ENCODE results near the gene TMEM178A.

The TMEM178A gene

DNA sequence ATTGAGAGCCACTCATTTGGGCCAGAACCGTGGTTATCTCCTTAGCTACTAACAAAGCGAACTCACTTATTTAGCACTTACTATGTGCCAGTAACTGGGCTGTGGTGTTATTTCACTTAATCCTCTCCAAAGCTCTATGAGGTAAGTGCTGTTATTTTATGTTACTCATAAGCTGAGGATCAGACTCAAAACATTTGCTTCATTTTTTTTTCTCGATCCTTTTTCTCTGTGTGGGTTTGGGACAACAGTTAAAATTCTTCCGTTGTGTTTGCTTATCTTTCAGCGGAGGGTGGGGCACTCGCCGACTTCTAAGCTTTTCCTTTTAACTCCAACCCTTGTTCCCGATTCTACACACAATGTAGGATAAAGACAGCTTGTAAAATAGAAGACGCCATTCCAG is 52.8 kb downstream of the TMEM178A start:
- Histone ChIP-seq H3K4me2 (ENCODE audit: low read length) (no peak overlapping the region), H3K36me3 (ENCODE audit: control insufficient read depth, insufficient read depth, low read length) (no peaks in the 10 kb centered on the region), H3K9ac (no peak overlapping the region), H2AFZ (no peak overlapping the region), H3K27ac (no peak overlapping the region), H3K4me1 (no peaks in the 10 kb centered on the region), H3K79me2 (no peaks in the 10 kb centered on the region), H3K4me3 (ENCODE audit: low read depth, low read length) (no peak overlapping the region), H3K9me3 (ENCODE audit: control insufficient read depth, low read length) (no peaks in the 10 kb centered on the region), H3K27me3 (ENCODE audit: control insufficient read depth, insufficient read depth, low read length) (no peaks in the 10 kb centered on the region)
- TF ChIP-seq, protein P1, sequence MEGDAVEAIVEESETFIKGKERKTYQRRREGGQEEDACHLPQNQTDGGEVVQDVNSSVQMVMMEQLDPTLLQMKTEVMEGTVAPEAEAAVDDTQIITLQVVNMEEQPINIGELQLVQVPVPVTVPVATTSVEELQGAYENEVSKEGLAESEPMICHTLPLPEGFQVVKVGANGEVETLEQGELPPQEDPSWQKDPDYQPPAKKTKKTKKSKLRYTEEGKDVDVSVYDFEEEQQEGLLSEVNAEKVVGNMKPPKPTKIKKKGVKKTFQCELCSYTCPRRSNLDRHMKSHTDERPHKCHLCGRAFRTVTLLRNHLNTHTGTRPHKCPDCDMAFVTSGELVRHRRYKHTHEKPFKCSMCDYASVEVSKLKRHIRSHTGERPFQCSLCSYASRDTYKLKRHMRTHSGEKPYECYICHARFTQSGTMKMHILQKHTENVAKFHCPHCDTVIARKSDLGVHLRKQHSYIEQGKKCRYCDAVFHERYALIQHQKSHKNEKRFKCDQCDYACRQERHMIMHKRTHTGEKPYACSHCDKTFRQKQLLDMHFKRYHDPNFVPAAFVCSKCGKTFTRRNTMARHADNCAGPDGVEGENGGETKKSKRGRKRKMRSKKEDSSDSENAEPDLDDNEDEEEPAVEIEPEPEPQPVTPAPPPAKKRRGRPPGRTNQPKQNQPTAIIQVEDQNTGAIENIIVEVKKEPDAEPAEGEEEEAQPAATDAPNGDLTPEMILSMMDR (IDR thresholded peaks at IDR 0.05) = no peak

DNA sequence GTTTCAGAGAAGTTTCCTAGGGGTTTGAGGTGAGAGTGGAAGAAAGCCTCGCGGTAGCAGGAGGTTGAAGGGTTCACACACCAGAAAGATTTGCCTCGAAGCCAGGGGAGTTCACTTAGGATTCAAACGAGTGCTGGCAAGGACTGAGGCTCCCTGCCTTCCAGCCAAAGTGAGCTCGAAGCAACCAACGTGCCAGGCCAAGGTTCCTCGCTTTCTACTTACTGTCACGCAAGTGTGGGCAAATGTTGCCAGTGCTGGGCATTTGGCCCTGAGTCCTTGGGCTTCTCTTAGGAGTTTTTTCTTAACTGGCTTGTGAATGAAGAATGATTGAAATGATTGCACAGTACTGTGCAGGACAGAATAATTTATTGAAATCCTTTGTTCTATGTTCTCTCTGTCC is 53.6 kb downstream of the TMEM178A start:
- TF ChIP-seq, protein P1 (IDR thresholded peaks at IDR 0.05) = no peak
- no peak overlapping the region for H3K9ac ChIP-seq

DNA sequence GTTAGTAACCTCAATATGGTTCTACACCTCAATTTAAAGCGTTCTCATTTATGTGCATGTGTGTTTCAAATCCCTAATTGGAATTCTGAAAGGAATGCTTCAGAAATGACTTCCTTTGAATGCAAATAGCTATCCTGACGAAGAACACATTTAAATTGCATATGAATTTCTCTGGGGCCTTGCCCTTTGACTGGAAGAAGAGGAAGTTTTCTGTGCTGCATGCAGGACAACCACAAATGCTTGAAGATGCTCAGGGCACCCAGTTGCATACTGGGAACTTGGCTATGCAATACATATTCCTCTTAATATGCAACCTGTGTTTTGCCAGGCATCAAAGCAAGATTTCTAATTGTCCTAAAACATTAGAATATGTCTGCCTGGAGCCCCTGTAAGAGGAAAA is 55.3 kb downstream of the TMEM178A start:
- H3K79me2 ChIP-seq = no peaks in the 10 kb centered on the region

More for the DNA sequence above, 53.6 kb downstream of the TMEM178A start:
- Histone ChIP-seq H3K27ac (no peak overlapping the region), H2AFZ (no peak overlapping the region), H3K36me3 (ENCODE audit: control insufficient read depth, insufficient read depth, low read length) (no peaks in the 10 kb centered on the region), H3K9me3 (ENCODE audit: control insufficient read depth, low read length) (no peaks in the 10 kb centered on the region), H3K27me3 (ENCODE audit: control insufficient read depth, insufficient read depth, low read length) (no peaks in the 10 kb centered on the region), H3K4me3 (ENCODE audit: low read depth, low read length) (no peak overlapping the region), H3K79me2 (no peaks in the 10 kb centered on the region), H3K4me1 (no peaks in the 10 kb centered on the region), H3K4me2 (ENCODE audit: low read length) (no peak overlapping the region)

DNA sequence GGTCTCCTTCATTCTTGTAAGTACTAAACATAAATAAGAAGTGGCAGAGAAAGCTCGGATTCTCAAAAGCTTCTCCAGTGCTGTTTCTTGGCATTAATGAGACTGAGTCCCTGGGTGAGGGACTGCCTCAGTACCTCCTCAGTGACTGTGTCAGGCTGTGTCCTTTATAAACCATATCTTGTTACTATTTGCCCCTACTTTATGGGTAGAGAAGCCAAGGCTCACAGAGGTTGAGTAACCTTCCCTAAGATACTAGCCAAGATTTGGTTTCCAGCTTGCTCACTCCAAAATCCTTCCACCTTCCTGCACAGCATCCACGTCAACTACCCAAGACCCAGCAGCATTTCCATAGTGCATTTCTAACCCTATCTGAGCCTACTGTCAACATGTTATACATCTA is 57.8 kb downstream of the TMEM178A start:
- TF ChIP-seq, protein P1 (IDR thresholded peaks at IDR 0.05) = no peak
- Histone ChIP-seq H3K79me2 (no peaks in the 10 kb centered on the region), H3K4me2 (ENCODE audit: low read length) (no peak overlapping the region), H3K4me3 (ENCODE audit: low read depth, low read length) (no peak overlapping the region), H2AFZ (no peak overlapping the region), H3K27me3 (ENCODE audit: control insufficient read depth, insufficient read depth, low read length) (no peaks in the 10 kb centered on the region), H3K9ac (no peak overlapping the region), H3K36me3 (ENCODE audit: control insufficient read depth, insufficient read depth, low read length) (no peaks in the 10 kb centered on the region), H3K27ac (no peak overlapping the region), H3K9me3 (ENCODE audit: control insufficient read depth, low read length) (no peaks in the 10 kb centered on the region), H3K4me1 (no peaks in the 10 kb centered on the region)

More for the DNA sequence above, 55.3 kb downstream of the TMEM178A start:
- Histone ChIP-seq H3K36me3 (ENCODE audit: control insufficient read depth, insufficient read depth, low read length) (no peaks in the 10 kb centered on the region), H3K27me3 (ENCODE audit: control insufficient read depth, insufficient read depth, low read length) (no peaks in the 10 kb centered on the region), H3K4me3 (ENCODE audit: low read depth, low read length) (no peak overlapping the region), H2AFZ (no peak overlapping the region), H3K9ac (no peak overlapping the region), H3K9me3 (ENCODE audit: control insufficient read depth, low read length) (no peaks in the 10 kb centered on the region), H3K4me1 (no peaks in the 10 kb centered on the region), H3K27ac (no peak overlapping the region), H3K4me2 (ENCODE audit: low read length) (no peak overlapping the region)
- TF ChIP-seq, protein P1 (IDR thresholded peaks at IDR 0.05) = no peak

All from parathyroid adenoma (tissue), 2 donors.